ENCODE measurements around the gene FOXP1. TPM values are rescaled to one million over a fixed set of nuclear protein-coding genes. Genes with fewer than 3 reads are reported as not detected.

The FOXP1 gene
- total and polyA plus RNA-seq, 12 donors: 7.6 to 42.7 (median 24.3) TPM

GRCh38 chr3:71130471-71131374 is 452.8 kb downstream of the FOXP1 start:
- Histone ChIP-seq H3K27me3 (no peaks in the 10 kb centered on the region), H3K4me1 (replicated peaks in 1 of 2) (peaks cover 6 to 36% of the 10 kb centered on the region in 2 donors), H3K27ac (peak overlapping the region in 4 of 5 donors; percentile 16 to 76 (median 73)), H3K36me3 (replicated peaks in 1 of 2) (no peaks in the 10 kb centered on the region), H3K9me3 (replicated peaks in 1 of 3) (no peaks in the 10 kb centered on the region), H3K4me3 (peak overlapping the region in 2 of 4 donors; percentile 51 to 61)
- WGBS, 4 donors: 25 to 33% (median 30%) methylated on average over 19 of the region's 19 CpGs
- intact Hi-C loops (cut with DNase I): no loop called here
- TF ChIP-seq POLR2A (IDR thresholded peaks at IDR 0.05) (peak in 1 of 2 donors; percentile 61), CTCF (IDR thresholded peaks at IDR 0.05) (no peak)
- peak; percentile 47 to 83 (median 63) for DNase-seq

DNA sequence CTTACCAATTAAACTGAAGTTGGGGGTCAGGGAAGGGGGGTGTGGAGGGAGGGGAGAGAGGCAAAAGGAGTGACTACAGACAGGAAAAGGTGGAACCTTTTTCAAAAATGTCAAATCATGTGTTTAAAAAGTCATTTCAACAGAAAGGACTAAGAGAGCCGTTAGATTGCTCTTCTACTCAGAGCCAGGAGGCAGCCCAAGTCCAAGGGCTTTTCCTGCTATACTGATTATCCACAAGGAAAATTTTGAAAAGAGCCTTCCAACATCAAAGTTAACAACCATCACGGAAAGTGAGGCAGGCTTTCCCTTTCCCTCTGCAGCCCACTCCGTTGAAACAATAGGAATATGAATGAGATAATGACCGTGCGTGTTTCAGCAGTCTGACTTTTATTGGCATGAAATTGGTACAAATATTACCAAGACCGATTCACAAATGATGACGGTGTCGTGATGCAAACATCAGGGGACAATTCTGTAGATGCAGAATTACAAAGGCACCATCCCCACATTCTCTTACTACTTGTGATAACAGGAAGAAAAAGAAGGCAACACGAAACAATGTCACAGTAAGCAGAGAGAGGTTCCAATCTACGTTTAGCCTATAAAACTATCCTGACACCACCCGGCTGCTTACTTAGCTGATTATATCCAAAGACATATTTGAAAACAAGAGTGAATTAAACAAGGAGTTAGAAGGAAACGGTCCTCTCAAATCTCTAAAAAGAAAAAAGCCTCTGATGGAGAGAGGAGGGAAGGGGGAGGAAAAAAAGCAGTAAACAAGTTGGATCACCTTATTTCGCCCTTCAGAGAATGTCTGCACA is 453.7 kb downstream of the FOXP1 start:
- no peaks in the 10 kb centered on the region for H3K36me3 ChIP-seq (replicated peaks in 1 of 2)
- H3K27ac ChIP-seq: peak overlapping the region in 4 of 5 donors; percentile 16 to 76 (median 73)
- peak overlapping the region in 3 of 4 donors; percentile 13 to 61 (median 51) for H3K4me3 ChIP-seq
- no peaks in the 10 kb centered on the region for H3K27me3 ChIP-seq
- TF ChIP-seq CTCF (IDR thresholded peaks at IDR 0.05): no peak
- peak in 1 of 2 donors; percentile 57 for TF ChIP-seq POLR2A (IDR thresholded peaks at IDR 0.05)
- intact Hi-C loops (cut with DNase I): no loop called here
- peak in 4 of 7 donors; percentile 20 to 34 (median 26) for DNase-seq
- WGBS, 4 donors: 0 to 4% (median 1%) methylated on average over 13 of the region's 13 CpGs
- peaks cover 6 to 36% of the 10 kb centered on the region in 2 donors for H3K4me1 ChIP-seq (replicated peaks in 1 of 2)
- H3K9me3 ChIP-seq (replicated peaks in 1 of 3): no peaks in the 10 kb centered on the region

GRCh38 chr3:71128961-71129360 is 454.6 kb downstream of the FOXP1 start:
- DNase-seq: no peak
- Histone ChIP-seq H3K4me3 (peak overlapping the region in 2 of 4 donors; percentile 51 to 61), H3K27me3 (no peaks in the 10 kb centered on the region), H3K4me1 (replicated peaks in 1 of 2) (peaks cover 6 to 36% of the 10 kb centered on the region in 2 donors), H3K27ac (peak overlapping the region in 3 of 5 donors; percentile 72 to 76 (median 74)), H3K9me3 (replicated peaks in 1 of 3) (no peaks in the 10 kb centered on the region), H3K36me3 (replicated peaks in 1 of 2) (no peaks in the 10 kb centered on the region)
- intact Hi-C loops (cut with DNase I): no loop called here
- TF ChIP-seq CTCF (IDR thresholded peaks at IDR 0.05): no peak
- no peak for TF ChIP-seq POLR2A (IDR thresholded peaks at IDR 0.05)
- 9 to 23% (median 17%) methylated on average over 6 of the region's 6 CpGs for WGBS, 4 donors

DNA sequence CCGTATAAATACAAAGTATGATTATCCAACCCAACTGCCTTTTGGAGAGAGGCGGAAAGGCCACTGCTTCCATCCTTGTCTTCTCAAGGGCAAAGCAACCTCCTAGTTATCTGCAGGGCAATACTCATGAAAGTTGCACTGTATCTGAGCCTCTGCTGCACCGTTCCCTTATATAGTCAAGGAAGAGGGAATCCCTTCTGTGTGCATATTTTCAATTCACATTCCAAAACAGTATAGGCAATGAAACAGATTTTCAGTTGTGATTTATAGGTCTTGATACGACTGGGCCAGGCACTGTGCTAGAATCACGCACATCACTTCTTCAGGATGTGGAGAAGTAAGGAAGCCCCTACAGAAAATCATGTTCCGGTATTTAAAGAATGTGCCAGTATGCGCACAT is 455.7 kb downstream of the FOXP1 start:
- intact Hi-C loops (cut with DNase I): no loop called here
- Histone ChIP-seq H3K27ac (peak overlapping the region in 1 of 5 donors; percentile 7), H3K36me3 (replicated peaks in 1 of 2) (no peaks in the 10 kb centered on the region), H3K4me1 (replicated peaks in 1 of 2) (peaks cover 6 to 36% of the 10 kb centered on the region in 2 donors), H3K9me3 (replicated peaks in 1 of 3) (no peaks in the 10 kb centered on the region), H3K27me3 (no peaks in the 10 kb centered on the region), H3K4me3 (no peak overlapping the region)
- WGBS, 4 donors: 70 to 85% (median 81%) methylated on average over 7 of the region's 7 CpGs
- DNase-seq: no peak
- TF ChIP-seq CTCF (IDR thresholded peaks at IDR 0.05): no peak
- TF ChIP-seq POLR2A (IDR thresholded peaks at IDR 0.05): no peak

All from adrenal gland (tissue), 12 donors.